D341Med (cell line): ENCODE results near the gene TBX10.
"Not testable (repeated sequence)": the region's sequence is repeated elsewhere in the genome, so short reads cannot be mapped to it uniquely, and the experiment has no call there.

Experiments used
- DNase-seq: peaks from one replicate; pipeline ENCODE4 v3.0.0; 2012; ENCODE audit warnings: low spot score

Gene TBX10

GRCh38 chr11:67645521-67646461 is 6.2 kb upstream of the TBX10 start:
- DNase-seq = no peak

GRCh38 chr11:67644472-67645418 is 5.2 kb upstream of the TBX10 start:
- no peak for DNase-seq

GRCh38 chr11:67644042-67644441 is 4.5 kb upstream of the TBX10 start:
- no peak for DNase-seq

GRCh38 chr11:67642173-67643120 is 2.9 kb upstream of the TBX10 start:
- peak; percentile 17 for DNase-seq

GRCh38 chr11:67641338-67642172 is 2.0 kb upstream of the TBX10 start:
- DNase-seq = peak; percentile 36

GRCh38 chr11:67640758-67641337 is 1.3 kb upstream of the TBX10 start:
- no peak for DNase-seq

- peak; percentile 72 for DNase-seq
These were observed 626 bp upstream of the TBX10 start for GRCh38 chr11:67640021-67640757.

- peak; percentile 21 for DNase-seq
These were observed 777 bp downstream of the TBX10 start for GRCh38 chr11:67638535-67639437.

- not testable (repeated sequence) for DNase-seq
These were observed 2.1 kb downstream of the TBX10 start for GRCh38 chr11:67637441-67637840.

- DNase-seq = no peak
These were observed 2.6 kb downstream of the TBX10 start for GRCh38 chr11:67636962-67637361.

GRCh38 chr11:67635231-67635521 is 4.4 kb downstream of the TBX10 start:
- no peak for DNase-seq

- peak; percentile 8 for DNase-seq
These were observed 5.0 kb downstream of the TBX10 start for GRCh38 chr11:67634366-67635230.

GRCh38 chr11:67633758-67634365 is 5.7 kb downstream of the TBX10 start:
- DNase-seq = peak; percentile 12

GRCh38 chr11:67632982-67633755 is 6.4 kb downstream of the TBX10 start:
- DNase-seq = peak; percentile 10

GRCh38 chr11:67632175-67632981 is 7.2 kb downstream of the TBX10 start:
- DNase-seq = no peak

- DNase-seq = no peak
These were observed 7.7 kb downstream of the TBX10 start for GRCh38 chr11:67631853-67632174.
